ENCODE data around the gene CSNK1E. TPM values are rescaled to one million over a fixed set of nuclear protein-coding genes. Genes with fewer than 3 reads are reported as not detected.
A peak's percentile ranks its signal among the peaks of the same experiment; 100 is the strongest.

CSNK1E gene
- total and polyA plus RNA-seq, 9 of the 15 experiments (the other 6 are each of a cell fraction or from before 2014, with no cell fraction given) = 2.7 to 70.0 (median 41.3) TPM

GRCh38 chr22:38266120-38266519 lies 51.1 kb downstream of the CSNK1E start (continued):
- TF ChIP-seq ZBTB40 (IDR thresholded peaks at IDR 0.05) (no peak), ZBTB40 (CRISPR knock-in tag; IDR thresholded peaks at IDR 0.05) (no peak), ZKSCAN3 (CRISPR knock-in tag; IDR thresholded peaks at IDR 0.05) (no peak), POLR2G (IDR thresholded peaks at IDR 0.05; ENCODE audit: low read depth, low read length) (no peak), ZNF766 (CRISPR knock-in tag; conservative IDR thresholded peaks at IDR 0.05) (no peak; the same call in 1 of the 2 replicates), HNRNPLL (IDR thresholded peaks at IDR 0.05; ENCODE audit: low read depth, low read length, poor library complexity, severe bottlenecking) (no peak), NR4A1 (CRISPR knock-in tag; IDR thresholded peaks at IDR 0.05) (no peak), NR4A1 (tag; IDR thresholded peaks at IDR 0.05) (no peak), KAT8 (IDR thresholded peaks at IDR 0.05; ENCODE audit: low read depth) (no peak), HMGXB4 (CRISPR knock-in tag; IDR thresholded peaks at IDR 0.05) (no peak), DDX20 (tag; IDR thresholded peaks at IDR 0.05; ENCODE audit: low read depth) (no peak), RBM17 (IDR thresholded peaks at IDR 0.05; ENCODE audit: borderline replicate concordance, low read depth, low read length) (no peak), ID3 (CRISPR knock-in tag; IDR thresholded peaks at IDR 0.05) (no peak), ID3 (tag; IDR thresholded peaks at IDR 0.05) (no peak), RFX5 (IDR thresholded peaks at IDR 0.05; ENCODE audit: low read depth, low read length) (no peak), HOXB6 (CRISPR knock-in tag; IDR thresholded peaks at IDR 0.05; ENCODE audit: borderline replicate concordance) (no peak), ZNF589 (CRISPR knock-in tag; IDR thresholded peaks at IDR 0.05; ENCODE audit: low read depth) (peak; percentile 44; the same call in 1 of the 2 replicates)
